Measurements from ENCODE around the gene OSR1.

OSR1 gene

GRCh38 chr2:19361325-19361990 is 3.0 kb upstream of the OSR1 start:
- peaks cover 8% of the 10 kb centered on the region for H3K36me3 Mint-ChIP-seq (ENCODE audit: low read depth)
- no peak for TF ChIP-seq CTCF (IDR thresholded peaks at IDR 0.05; ENCODE audit: unreplicated experiment in 3 of 3)
- H3K4me1 Mint-ChIP-seq = peaks cover 49% of the 10 kb centered on the region
- peak overlapping the region; percentile 87 to 91 (median 88) for H3K4me3 Mint-ChIP-seq
- no peaks in the 10 kb centered on the region for H3K9me3 Mint-ChIP-seq
- H3K27ac Mint-ChIP-seq = peak overlapping the region; percentile 62 to 91 (median 72)
- peaks cover 97% of the 10 kb centered on the region for H3K27me3 Mint-ChIP-seq (ENCODE audit: low read depth)

GRCh38 chr2:19360966-19361321 is 2.5 kb upstream of the OSR1 start:
- peak overlapping the region in 2 of 3 experiments; percentile 65 to 73 for H3K27ac Mint-ChIP-seq
- no peak for TF ChIP-seq CTCF (IDR thresholded peaks at IDR 0.05; ENCODE audit: unreplicated experiment in 3 of 3)
- H3K27me3 Mint-ChIP-seq (ENCODE audit: low read depth) = peaks cover 99% of the 10 kb centered on the region
- peak overlapping the region; percentile 87 to 91 (median 88) for H3K4me3 Mint-ChIP-seq
- peaks cover 12% of the 10 kb centered on the region for H3K36me3 Mint-ChIP-seq (ENCODE audit: low read depth)
- H3K9me3 Mint-ChIP-seq = no peaks in the 10 kb centered on the region
- H3K4me1 Mint-ChIP-seq = peaks cover 53% of the 10 kb centered on the region

- TF ChIP-seq CTCF (IDR thresholded peaks at IDR 0.05; ENCODE audit: unreplicated experiment in 3 of 3) = no peak
- H3K36me3 Mint-ChIP-seq (ENCODE audit: low read depth) = peaks cover 16% of the 10 kb centered on the region
- peak overlapping the region; percentile 87 to 91 (median 88) for H3K4me3 Mint-ChIP-seq
- peaks cover 56% of the 10 kb centered on the region for H3K4me1 Mint-ChIP-seq
- H3K9me3 Mint-ChIP-seq = no peaks in the 10 kb centered on the region
- peak overlapping the region in 2 of 3 experiments; percentile 66 to 73 for H3K27ac Mint-ChIP-seq
- peaks cover 99% of the 10 kb centered on the region for H3K27me3 Mint-ChIP-seq (ENCODE audit: low read depth)
Observed at GRCh38 chr2:19360266-19360965, 2.0 kb upstream of the OSR1 start.

GRCh38 chr2:19359456-19359855 is 1.0 kb upstream of the OSR1 start:
- H3K9me3 Mint-ChIP-seq = no peaks in the 10 kb centered on the region
- H3K27ac Mint-ChIP-seq = peak overlapping the region in 2 of 3 experiments; percentile 66 to 73
- H3K4me3 Mint-ChIP-seq = peak overlapping the region; percentile 91 to 93 (median 91)
- H3K27me3 Mint-ChIP-seq (ENCODE audit: low read depth) = peaks cover 99% of the 10 kb centered on the region
- H3K4me1 Mint-ChIP-seq = peaks cover 59% of the 10 kb centered on the region
- H3K36me3 Mint-ChIP-seq (ENCODE audit: low read depth) = peaks cover 24% of the 10 kb centered on the region
- no peak for TF ChIP-seq CTCF (IDR thresholded peaks at IDR 0.05; ENCODE audit: unreplicated experiment in 3 of 3)

GRCh38 chr2:19359021-19359357 is 566 bp upstream of the OSR1 start:
- Mint-ChIP-seq H3K4me3 (peak overlapping the region; percentile 91 to 93 (median 91)), H3K27ac (peak overlapping the region; percentile 18 to 44 (median 18))

More at GRCh38 chr2:19359021-19359357, 566 bp upstream of the OSR1 start:
- Mint-ChIP-seq H3K27me3 (ENCODE audit: low read depth) (peaks cover 99% of the 10 kb centered on the region), H3K4me1 (peaks cover 64% of the 10 kb centered on the region), H3K9me3 (no peaks in the 10 kb centered on the region), H3K36me3 (ENCODE audit: low read depth) (peaks cover 28% of the 10 kb centered on the region)
- TF ChIP-seq CTCF (IDR thresholded peaks at IDR 0.05; ENCODE audit: unreplicated experiment in 3 of 3) = no peak

Data from nephron (organoid).